Left colon (tissue), 2 donors: ENCODE measurements around the gene DNAJC8. TPM values are rescaled to one million over a fixed set of nuclear protein-coding genes. Genes with fewer than 3 reads are reported as not detected.
A peak's percentile ranks its signal among the peaks of the same experiment; 100 is the strongest.

Experiments
- ATAC-seq: fragments of 200-7000 bp; cut with Tn5 transposase; one replicate; pipeline ENCODE4 v1.9.1; 2020; ENCODE audit warnings: mild to moderate bottlenecking, moderate library complexity
- DNase-seq, 2 donors: peaks; one replicate each; pipeline ENCODE4 v3.0.0-alpha.2; 2020
- intact Hi-C, 2 donors: fragments of 100-400 bp; cut with DNase I in 1 of 2; cut with micrococcal nuclease in 1 of 2; formaldehyde crosslinking; loops; one replicate each; pipeline versions ENCODE4 v1.11.2 to v1.14.0; 2022; cut with DNase I, micrococcal nuclease
- total RNA-seq, 2 donors: library from RNA; stranded (reverse); fragmentation: NEBNext Ultra II Directional; extraction: Animal tissue kit (Norgen Biotek cat#: 25700); gene quantifications; one replicate each; pipeline ENCODE4 v1.2.1, GENCODE V29; 2021
- donor health status: DM: no; HTN: no; CAD: no.
- donor health status: DM: yes; HTN: yes; CAD: no.

DNAJC8 gene
- total RNA-seq, 2 donors from 2014 or later, result 45.7 to 48.6 TPM

GRCh38 chr1:28258628-28259251 lies 25.9 kb upstream of the DNAJC8 start:
- ATAC-seq (no peak), DNase-seq (no peak)
- intact Hi-C loops, result loop anchor here in 1 of 2 donors (5.0 kb wide), 1 partner anchor 69 kb away; the partner anchor contains the start of gene MED18

GRCh38 chr1:28257736-28258135 lies 24.9 kb upstream of the DNAJC8 start:
- DNase-seq (no peak), ATAC-seq (no peak)
- intact Hi-C loops, result loop anchor here in 1 of 2 donors (5.0 kb wide), 1 partner anchor 70 kb away; the partner anchor contains the start of gene MED18

GRCh38 chr1:28256197-28256827 lies 23.5 kb upstream of the DNAJC8 start:
- intact Hi-C loops, result loop anchor here in 1 of 2 donors (5.0 kb wide), 1 partner anchor 71 kb away; the partner anchor contains the start of gene MED18
- ATAC-seq (no peak), DNase-seq (no peak)

GRCh38 chr1:28249866-28250295 lies 17.1 kb upstream of the DNAJC8 start:
- intact Hi-C loops, result no loop called here
- no peak for ATAC-seq
- no peak for DNase-seq

- peak; percentile 13 for ATAC-seq
- intact Hi-C loops, result no loop called here
- DNase-seq, result no peak
These were observed 16.4 kb upstream of the DNAJC8 start for GRCh38 chr1:28249013-28249865.

GRCh38 chr1:28248273-28249012 lies 15.6 kb upstream of the DNAJC8 start:
- peak; percentile 73 to 88 for DNase-seq
- peak; percentile 46 for ATAC-seq
- intact Hi-C loops, result no loop called here

GRCh38 chr1:28247612-28248272 lies 14.9 kb upstream of the DNAJC8 start:
- no peak for DNase-seq
- intact Hi-C loops, result no loop called here
- ATAC-seq, result no peak

GRCh38 chr1:28246427-28246832 lies 13.6 kb upstream of the DNAJC8 start:
- ATAC-seq (peak; percentile 23), DNase-seq (no peak)
- intact Hi-C loops, result no loop called here

- intact Hi-C loops, result no loop called here
- no peak for ATAC-seq
- peak in 1 of 2 donors; percentile 28 for DNase-seq
These were observed 11.9 kb upstream of the DNAJC8 start for GRCh38 chr1:28244549-28245251.

GRCh38 chr1:28243685-28244311 lies 11.0 kb upstream of the DNAJC8 start:
- peak; percentile 57 for ATAC-seq
- intact Hi-C loops, result no loop called here
- no peak for DNase-seq

GRCh38 chr1:28241638-28242241 lies 8.9 kb upstream of the DNAJC8 start:
- DNase-seq (peak in 1 of 2 donors; percentile 26), ATAC-seq (no peak)
- intact Hi-C loops, result no loop called here

GRCh38 chr1:28240024-28240423 lies 7.2 kb upstream of the DNAJC8 start:
- intact Hi-C loops, result no loop called here
- ATAC-seq (no peak), DNase-seq (no peak)

GRCh38 chr1:28239004-28239403 lies 6.2 kb upstream of the DNAJC8 start:
- DNase-seq (no peak), ATAC-seq (no peak)
- intact Hi-C loops, result no loop called here

- DNase-seq (no peak), ATAC-seq (peak; percentile 20)
- intact Hi-C loops, result no loop called here
These were observed 4.0 kb upstream of the DNAJC8 start for GRCh38 chr1:28236656-28237322.

- DNase-seq (peak; percentile 96 to 98), ATAC-seq (peak; percentile 89)
- intact Hi-C loops, result no loop called here
These were observed 3.2 kb upstream of the DNAJC8 start, which contains the start of gene ATP5IF1 for GRCh38 chr1:28235755-28236655. Gene ATP5IF1 (plus strand): TSS chr1:28236124. CDS start chr1:28236184, 60 bp downstream.
